ENCODE results near the gene DAND5. TPM values are rescaled to one million over a fixed set of nuclear protein-coding genes. Genes with fewer than 3 reads are reported as not detected.

Gene DAND5
- total and polyA plus RNA-seq, 2 of the 13 experiments (the other 11 are each of a cell fraction or from before 2014, with no cell fraction given) = 0.04 TPM; not detected in 1

DNA sequence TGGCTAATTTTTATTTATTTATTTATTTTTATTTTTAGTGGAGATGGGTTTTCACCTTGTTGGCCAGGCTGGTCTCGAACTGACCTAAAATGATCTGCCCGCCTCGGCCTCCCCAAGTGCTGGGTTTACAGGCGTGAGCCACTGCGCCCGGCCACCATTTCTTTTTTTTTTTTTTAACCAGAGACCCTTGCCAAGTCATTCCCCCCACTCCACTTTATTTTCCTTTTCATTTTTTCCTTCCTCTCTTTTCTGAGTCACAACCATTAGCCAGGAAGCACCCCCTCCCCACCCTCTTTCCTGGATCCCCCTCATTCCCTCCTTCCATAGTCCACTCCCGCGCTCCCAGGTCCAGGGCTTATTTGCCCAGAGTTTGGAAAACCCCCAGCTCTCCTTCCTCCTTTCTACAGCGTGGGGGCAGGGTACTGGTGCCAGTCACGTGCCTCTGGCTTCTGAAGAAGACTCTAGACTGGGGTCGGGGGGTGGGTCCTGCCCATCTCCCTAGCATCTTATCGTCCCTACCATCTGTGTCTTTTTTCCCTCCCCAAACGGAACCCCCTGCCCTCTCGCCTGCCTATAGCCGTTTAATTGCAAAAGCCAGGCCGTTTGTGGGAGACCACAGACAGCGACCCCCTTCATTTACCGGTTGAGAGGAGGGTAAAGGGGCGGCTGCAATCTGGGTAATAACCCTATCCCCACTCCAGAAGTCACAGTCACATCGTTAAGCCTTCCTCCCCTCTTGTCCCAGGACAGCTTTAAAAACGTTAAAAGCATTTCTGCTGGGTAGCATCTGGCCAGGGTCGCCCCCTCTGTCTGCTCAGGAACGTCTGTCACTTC, 32.1 kb upstream of the DAND5 start (continued):
- TF ChIP-seq ZNF761 (CRISPR knock-in tag; conservative IDR thresholded peaks at IDR 0.05) = no peak
- no peak for TF ChIP-seq ZC3H4 (CRISPR knock-in tag; IDR thresholded peaks at IDR 0.05; ENCODE audit: borderline replicate concordance)
- no peak for TF ChIP-seq CCDC6 (CRISPR knock-in tag; IDR thresholded peaks at IDR 0.05)
- TF ChIP-seq MXI1 (IDR thresholded peaks at IDR 0.05; ENCODE audit: borderline replicate concordance, low read depth, low read length) = no peak
- TF ChIP-seq ZNF777 (CRISPR knock-in tag; IDR thresholded peaks at IDR 0.05) = no peak
- no peak for TF ChIP-seq MAFG (CRISPR knock-in tag; IDR thresholded peaks at IDR 0.05)
- no peak for TF ChIP-seq LCORL (IDR thresholded peaks at IDR 0.05)
- TF ChIP-seq LCORL (CRISPR knock-in tag; IDR thresholded peaks at IDR 0.05) = no peak
- no peak for TF ChIP-seq PPARG (CRISPR knock-in tag; conservative IDR thresholded peaks at IDR 0.05)
- no peak for TF ChIP-seq AGO1 (IDR thresholded peaks at IDR 0.05; ENCODE audit: low read depth, low read length, poor library complexity, severe bottlenecking)
- TF ChIP-seq ETV5 (CRISPR knock-in tag; IDR thresholded peaks at IDR 0.05; ENCODE audit: borderline replicate concordance) = no peak
- no peak for TF ChIP-seq ZNF224 (CRISPR knock-in tag; IDR thresholded peaks at IDR 0.05)
- TF ChIP-seq MAF1 (CRISPR knock-in tag; IDR thresholded peaks at IDR 0.05; ENCODE audit: borderline replicate concordance) = no peak
- TF ChIP-seq, protein P1, sequence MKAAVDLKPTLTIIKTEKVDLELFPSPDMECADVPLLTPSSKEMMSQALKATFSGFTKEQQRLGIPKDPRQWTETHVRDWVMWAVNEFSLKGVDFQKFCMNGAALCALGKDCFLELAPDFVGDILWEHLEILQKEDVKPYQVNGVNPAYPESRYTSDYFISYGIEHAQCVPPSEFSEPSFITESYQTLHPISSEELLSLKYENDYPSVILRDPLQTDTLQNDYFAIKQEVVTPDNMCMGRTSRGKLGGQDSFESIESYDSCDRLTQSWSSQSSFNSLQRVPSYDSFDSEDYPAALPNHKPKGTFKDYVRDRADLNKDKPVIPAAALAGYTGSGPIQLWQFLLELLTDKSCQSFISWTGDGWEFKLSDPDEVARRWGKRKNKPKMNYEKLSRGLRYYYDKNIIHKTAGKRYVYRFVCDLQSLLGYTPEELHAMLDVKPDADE (CRISPR knock-in tag; IDR thresholded peaks at IDR 0.05) = no peak
- no peak for TF ChIP-seq ZNF20 (CRISPR knock-in tag; IDR thresholded peaks at IDR 0.05)
- TF ChIP-seq NKX3-1 (CRISPR knock-in tag; IDR thresholded peaks at IDR 0.05) = no peak
- no peak for TF ChIP-seq MATR3 (CRISPR knock-in tag; IDR thresholded peaks at IDR 0.05)
- TF ChIP-seq RORA (CRISPR knock-in tag; IDR thresholded peaks at IDR 0.05) = no peak
- TF ChIP-seq ZNF83 (CRISPR knock-in tag; IDR thresholded peaks at IDR 0.05; ENCODE audit: borderline replicate concordance) = no peak
- no peak for TF ChIP-seq SP140L (CRISPR knock-in tag; IDR thresholded peaks at IDR 0.05; ENCODE audit: borderline replicate concordance)
- TF ChIP-seq ZNF383 (CRISPR knock-in tag; IDR thresholded peaks at IDR 0.05; ENCODE audit: borderline replicate concordance) = no peak
- TF ChIP-seq GFI1 (CRISPR knock-in tag; IDR thresholded peaks at IDR 0.05; ENCODE audit: borderline replicate concordance) = peak; percentile 27; the same call in 1 of the 2 replicates
- TF ChIP-seq, protein P2, sequence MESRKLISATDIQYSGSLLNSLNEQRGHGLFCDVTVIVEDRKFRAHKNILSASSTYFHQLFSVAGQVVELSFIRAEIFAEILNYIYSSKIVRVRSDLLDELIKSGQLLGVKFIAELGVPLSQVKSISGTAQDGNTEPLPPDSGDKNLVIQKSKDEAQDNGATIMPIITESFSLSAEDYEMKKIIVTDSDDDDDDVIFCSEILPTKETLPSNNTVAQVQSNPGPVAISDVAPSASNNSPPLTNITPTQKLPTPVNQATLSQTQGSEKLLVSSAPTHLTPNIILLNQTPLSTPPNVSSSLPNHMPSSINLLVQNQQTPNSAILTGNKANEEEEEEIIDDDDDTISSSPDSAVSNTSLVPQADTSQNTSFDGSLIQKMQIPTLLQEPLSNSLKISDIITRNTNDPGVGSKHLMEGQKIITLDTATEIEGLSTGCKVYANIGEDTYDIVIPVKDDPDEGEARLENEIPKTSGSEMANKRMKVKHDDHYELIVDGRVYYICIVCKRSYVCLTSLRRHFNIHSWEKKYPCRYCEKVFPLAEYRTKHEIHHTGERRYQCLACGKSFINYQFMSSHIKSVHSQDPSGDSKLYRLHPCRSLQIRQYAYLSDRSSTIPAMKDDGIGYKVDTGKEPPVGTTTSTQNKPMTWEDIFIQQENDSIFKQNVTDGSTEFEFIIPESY (CRISPR knock-in tag; IDR thresholded peaks at IDR 0.05) = no peak
- TF ChIP-seq ZEB1 (IDR thresholded peaks at IDR 0.05; ENCODE audit: insufficient replicate concordance, low read depth) = no peak
- TF ChIP-seq ZNF101 (CRISPR knock-in tag; IDR thresholded peaks at IDR 0.05; ENCODE audit: borderline replicate concordance, low read depth) = no peak
- TF ChIP-seq MTA3 (CRISPR knock-in tag; IDR thresholded peaks at IDR 0.05) = no peak

All from HepG2 (cell line).